Mesendoderm (in vitro differentiated cells): ENCODE measurements around the gene GKAP1.
"Not testable (repeated sequence)": the region's sequence is repeated elsewhere in the genome, so short reads cannot be mapped to it uniquely, and the experiment has no call there.

ENCODE experiments used
- DNase-seq: peaks from one replicate; pipeline ENCODE4 v3.0.0; 2013
- H2AK5ac ChIP-seq: 2 replicates; pipeline ENCODE4 v1.6.1; 2013; ENCODE audit warnings: low read length, inconsistent platforms
- H2BK120ac ChIP-seq: 2 replicates; pipeline ENCODE4 v1.6.1; 2013; ENCODE audit warnings: low read depth, mild to moderate bottlenecking, low read length, moderate library complexity, mixed read lengths
- H2BK15ac ChIP-seq: replicated peaks from 2 replicates; pipeline ENCODE4 v1.6.1; 2013; ENCODE audit warnings: low read depth, mild to moderate bottlenecking, moderate library complexity
- H2BK5ac ChIP-seq: 2 replicates; pipeline ENCODE4 v1.6.1; 2013; ENCODE audit warnings: low read length, inconsistent platforms
- H3K18ac ChIP-seq: 2 replicates; pipeline ENCODE4 v1.6.1; 2013; ENCODE audit warnings: mild to moderate bottlenecking, low read length, mixed read lengths
- H3K23ac ChIP-seq: one replicate; pipeline ENCODE4 v1.6.1; 2013; ENCODE audit warnings: low read length
- H3K27ac ChIP-seq: 2 replicates; pipeline ENCODE4 v1.5.1; 2013; ENCODE audit warnings: low read depth, mild to moderate bottlenecking, inconsistent platforms, low read length, moderate library complexity
- H3K27me3 ChIP-seq: 2 replicates; pipeline ENCODE4 v1.6.1; 2013; ENCODE audit warnings: low read length, control low read depth, mild to moderate bottlenecking, inconsistent platforms; ENCODE audit not compliant: insufficient read depth, poor library complexity
- H3K36me3 ChIP-seq: 2 replicates; pipeline ENCODE4 v1.6.1; 2013; ENCODE audit warnings: low read length, inconsistent platforms; ENCODE audit not compliant: control insufficient read depth, insufficient read depth
- H3K4ac ChIP-seq: one replicate; pipeline ENCODE4 v1.6.1; 2013; ENCODE audit warnings: low read depth, mild to moderate bottlenecking, low read length, moderate library complexity
- H3K4me1 ChIP-seq: 2 replicates; pipeline ENCODE4 v1.6.1; 2013; ENCODE audit warnings: low read depth, low read length, inconsistent platforms; ENCODE audit not compliant: control insufficient read depth
- H3K4me2 ChIP-seq: 2 replicates; pipeline ENCODE4 v1.6.1; 2013; ENCODE audit warnings: low read length
- H3K4me3 ChIP-seq: 2 replicates; pipeline ENCODE4 v1.5.1; 2013; ENCODE audit warnings: mild to moderate bottlenecking, low read length
- H3K56ac ChIP-seq: one replicate; pipeline ENCODE4 v1.6.1; 2013; ENCODE audit warnings: low read length
- H3K79me1 ChIP-seq: 2 replicates; pipeline ENCODE4 v1.6.1; 2013; ENCODE audit warnings: low read length, inconsistent platforms
- H3K79me2 ChIP-seq: 2 replicates; pipeline ENCODE4 v1.6.1; 2013; ENCODE audit warnings: mild to moderate bottlenecking, low read length; ENCODE audit not compliant: control insufficient read depth, insufficient read depth
- H3K9ac ChIP-seq: 2 replicates; pipeline ENCODE4 v1.6.1; 2013; ENCODE audit warnings: low read length, inconsistent platforms
- H4K5ac ChIP-seq: one replicate; pipeline ENCODE4 v1.6.1; 2013; ENCODE audit warnings: low read length
- H4K8ac ChIP-seq: one replicate; pipeline ENCODE4 v1.6.1; 2013; ENCODE audit warnings: low read depth, mild to moderate bottlenecking, control low read depth, low read length, moderate library complexity
- WGBS: extraction: QIAGEN DNeasy Blood & Tissue Kit; methylation state at CpG from one replicate; pipeline ENCODE4 v1.1.7; 2013; ENCODE audit warnings: low lambda C conversion rate, missing lambda C conversion rate; ENCODE audit not compliant: insufficient coverage; ENCODE audit errors: extremely low coverage; 5-methylcytosine and 5-hydroxymethylcytosine counted together

GKAP1 gene

GRCh38 chr9:83754383-83754977 lies 63.1 kb downstream of the GKAP1 start:
- H4K5ac ChIP-seq = no peak overlapping the region

GRCh38 chr9:83749706-83750105 lies 67.9 kb downstream of the GKAP1 start:
- WGBS = no CpG with 5 or more reads among the region's 3 CpGs
- Histone ChIP-seq H3K4me1 (no peaks in the 10 kb centered on the region), H3K79me2 (no peaks in the 10 kb centered on the region), H3K36me3 (no peaks in the 10 kb centered on the region), H3K27me3 (no peaks in the 10 kb centered on the region), H4K5ac (no peak overlapping the region), H3K4ac (no peak overlapping the region), H4K8ac (no peak overlapping the region), H3K56ac (no peak overlapping the region), H3K4me3 (no peak overlapping the region), H2BK120ac (no peak overlapping the region), H3K9ac (no peak overlapping the region), H2BK15ac (no peak overlapping the region), H3K18ac (no peak overlapping the region), H3K27ac (no peak overlapping the region), H3K4me2 (no peak overlapping the region), H3K23ac (no peak overlapping the region), H3K79me1 (no peaks in the 10 kb centered on the region), H2AK5ac (no peak overlapping the region), H2BK5ac (no peak overlapping the region)
- no peak for DNase-seq

More at GRCh38 chr9:83754383-83754977, 63.1 kb downstream of the GKAP1 start:
- Histone ChIP-seq H2BK15ac (no peak overlapping the region), H3K36me3 (no peaks in the 10 kb centered on the region), H3K4me2 (no peak overlapping the region), H3K27ac (no peak overlapping the region), H3K79me1 (no peaks in the 10 kb centered on the region), H4K8ac (no peak overlapping the region), H3K27me3 (no peaks in the 10 kb centered on the region), H2BK120ac (no peak overlapping the region), H3K56ac (no peak overlapping the region), H3K4me3 (no peak overlapping the region), H3K4me1 (no peaks in the 10 kb centered on the region), H2AK5ac (no peak overlapping the region), H3K79me2 (no peaks in the 10 kb centered on the region), H3K9ac (no peak overlapping the region), H2BK5ac (no peak overlapping the region), H3K23ac (no peak overlapping the region), H3K4ac (no peak overlapping the region), H3K18ac (no peak overlapping the region)
- DNase-seq = no peak

GRCh38 chr9:83744206-83744605 lies 73.4 kb downstream of the GKAP1 start:
- Histone ChIP-seq H2BK5ac (no peak overlapping the region), H3K4me2 (no peak overlapping the region), H3K27ac (no peak overlapping the region), H2AK5ac (no peak overlapping the region), H4K8ac (no peak overlapping the region), H3K18ac (no peak overlapping the region), H3K56ac (no peak overlapping the region), H4K5ac (no peak overlapping the region), H3K79me1 (no peaks in the 10 kb centered on the region), H3K79me2 (no peaks in the 10 kb centered on the region), H3K4ac (no peak overlapping the region), H2BK120ac (no peak overlapping the region), H3K36me3 (no peaks in the 10 kb centered on the region), H3K4me1 (no peaks in the 10 kb centered on the region), H3K27me3 (no peaks in the 10 kb centered on the region), H3K23ac (no peak overlapping the region), H3K9ac (no peak overlapping the region), H3K4me3 (no peak overlapping the region), H2BK15ac (no peak overlapping the region)
- DNase-seq = no peak
- no CpG with 5 or more reads among the region's 1 CpG for WGBS

GRCh38 chr9:83733739-83734138 lies 83.8 kb downstream of the GKAP1 start:
- WGBS = no CpG with 5 or more reads among the region's 4 CpGs

GRCh38 chr9:83728591-83729368 lies 88.8 kb downstream of the GKAP1 start:
- H3K36me3 ChIP-seq, H2AK5ac ChIP-seq, H3K4ac ChIP-seq, H3K27me3 ChIP-seq, H2BK15ac ChIP-seq, H3K4me2 ChIP-seq, DNase-seq, H3K9ac ChIP-seq, H3K56ac ChIP-seq, H3K79me2 ChIP-seq, H4K5ac ChIP-seq, H3K4me1 ChIP-seq, H3K23ac ChIP-seq, H3K4me3 ChIP-seq, H3K18ac ChIP-seq, H3K79me1 ChIP-seq, H4K8ac ChIP-seq, H3K27ac ChIP-seq, H2BK120ac ChIP-seq, H2BK5ac ChIP-seq: not testable (repeated sequence)
- no CpG with 5 or more reads among the region's 22 CpGs for WGBS

More at GRCh38 chr9:83733739-83734138, 83.8 kb downstream of the GKAP1 start:
- no peak overlapping the region for H3K4ac ChIP-seq
- H3K4me3 ChIP-seq = no peak overlapping the region
- no peak overlapping the region for H2AK5ac ChIP-seq
- no peaks in the 10 kb centered on the region for H3K79me2 ChIP-seq
- no peaks in the 10 kb centered on the region for H3K27me3 ChIP-seq
- H4K5ac ChIP-seq = no peak overlapping the region
- H3K27ac ChIP-seq = no peak overlapping the region
- no peak overlapping the region for H2BK15ac ChIP-seq
- no peak overlapping the region for H3K23ac ChIP-seq
- H2BK5ac ChIP-seq = no peak overlapping the region
- H3K36me3 ChIP-seq = no peaks in the 10 kb centered on the region
- no peak for DNase-seq
- no peak overlapping the region for H3K56ac ChIP-seq
- H3K4me1 ChIP-seq = no peaks in the 10 kb centered on the region
- no peak overlapping the region for H2BK120ac ChIP-seq
- no peak overlapping the region for H3K9ac ChIP-seq
- H4K8ac ChIP-seq = no peak overlapping the region
- H3K79me1 ChIP-seq = no peaks in the 10 kb centered on the region
- H3K4me2 ChIP-seq = no peak overlapping the region
- H3K18ac ChIP-seq = no peak overlapping the region

GRCh38 chr9:83724436-83724835 lies 93.1 kb downstream of the GKAP1 start:
- Histone ChIP-seq H2BK15ac (no peak overlapping the region), H3K23ac (no peak overlapping the region), H3K27ac (no peak overlapping the region), H3K9ac (no peak overlapping the region), H4K8ac (no peak overlapping the region), H3K18ac (no peak overlapping the region), H3K4me3 (no peak overlapping the region), H3K56ac (no peak overlapping the region), H3K27me3 (no peaks in the 10 kb centered on the region), H4K5ac (no peak overlapping the region), H3K4ac (no peak overlapping the region), H2AK5ac (no peak overlapping the region), H3K36me3 (no peaks in the 10 kb centered on the region), H3K79me2 (no peaks in the 10 kb centered on the region), H3K79me1 (no peaks in the 10 kb centered on the region), H2BK120ac (no peak overlapping the region), H2BK5ac (no peak overlapping the region), H3K4me1 (no peaks in the 10 kb centered on the region), H3K4me2 (no peak overlapping the region)
- no peak for DNase-seq
